ENCODE measurements around the gene ANKUB1.
"Not testable (repeated sequence)": the region's sequence is repeated elsewhere in the genome, so short reads cannot be mapped to it uniquely, and the experiment has no call there.

The ANKUB1 gene

GRCh38 chr3:149792452-149793270 is at the start of gene ANKUB1:
Gene ANKUB1 (minus strand): TSS chr3:149792554. CDS start chr3:149792366, 188 bp downstream.
- DNase-seq: no peak

GRCh38 chr3:149839896-149840295 is 47.5 kb upstream of the ANKUB1 start:
- DNase-seq: no peak

GRCh38 chr3:149839469-149839868 is 47.1 kb upstream of the ANKUB1 start:
- not testable (repeated sequence) for DNase-seq

- not testable (repeated sequence) for DNase-seq
Observed at GRCh38 chr3:149838491-149838890, 46.1 kb upstream of the ANKUB1 start.

GRCh38 chr3:149833241-149833640 is 40.9 kb upstream of the ANKUB1 start:
- no peak for DNase-seq

- DNase-seq: no peak
Observed at GRCh38 chr3:149832086-149832485, 39.7 kb upstream of the ANKUB1 start.

- DNase-seq: no peak
Observed at GRCh38 chr3:149831321-149831720, 39.0 kb upstream of the ANKUB1 start.

GRCh38 chr3:149830902-149831301 is 38.5 kb upstream of the ANKUB1 start:
- no peak for DNase-seq

GRCh38 chr3:149829631-149830030 is 37.3 kb upstream of the ANKUB1 start:
- DNase-seq: not testable (repeated sequence)

GRCh38 chr3:149828390-149828789 is 36.0 kb upstream of the ANKUB1 start:
- DNase-seq: no peak

GRCh38 chr3:149826636-149827035 is 34.3 kb upstream of the ANKUB1 start:
- no peak for DNase-seq

- DNase-seq: no peak
Observed at GRCh38 chr3:149820183-149820582, 27.8 kb upstream of the ANKUB1 start.

- no peak for DNase-seq
Observed at GRCh38 chr3:149819432-149819831, 27.1 kb upstream of the ANKUB1 start.

- peak; percentile 29 for DNase-seq
Observed at GRCh38 chr3:149816986-149817385, 24.6 kb upstream of the ANKUB1 start.

GRCh38 chr3:149816311-149816710 is 24.0 kb upstream of the ANKUB1 start:
- DNase-seq: no peak

GRCh38 chr3:149815728-149816127 is 23.4 kb upstream of the ANKUB1 start:
- no peak for DNase-seq

GRCh38 chr3:149815321-149815720 is 23.0 kb upstream of the ANKUB1 start:
- DNase-seq: no peak

- peak; percentile 19 for DNase-seq
Observed at GRCh38 chr3:149813367-149814281, 21.3 kb upstream of the ANKUB1 start.

GRCh38 chr3:149812606-149813366 is 20.4 kb upstream of the ANKUB1 start, which contains the start of gene RNF13:
Gene RNF13 (plus strand): TSS chr3:149813215. CDS start chr3:149846027, 32,812 bp downstream.
- DNase-seq: peak; percentile 95

GRCh38 chr3:149812165-149812605 is 19.8 kb upstream of the ANKUB1 start:
- no peak for DNase-seq

- no peak for DNase-seq
Observed at GRCh38 chr3:149810846-149811245, 18.5 kb upstream of the ANKUB1 start.

GRCh38 chr3:149809699-149810098 is 17.3 kb upstream of the ANKUB1 start:
- DNase-seq: no peak

Data from activated CD4-positive, alpha-beta T cell treated with anti-CD3 and anti-CD28 coated beads, Interleukin-2, Interleukin-6, amounts not matched to agents 100 ng/mL and 50 ng/mL, durations not matched to agents 16 hours and 8 hours (primary cell).